NCI-H146 treated with DMSO at 0.1 percent for 48 hours (cell line): ENCODE measurements around the gene XXYLT1.

Source experiments
- DNase-seq: peaks from one replicate; lab custom pipeline; 2025; ENCODE audit not compliant: unreplicated experiment; lab: John Stamatoyannopoulos, UW

XXYLT1 gene

DNA sequence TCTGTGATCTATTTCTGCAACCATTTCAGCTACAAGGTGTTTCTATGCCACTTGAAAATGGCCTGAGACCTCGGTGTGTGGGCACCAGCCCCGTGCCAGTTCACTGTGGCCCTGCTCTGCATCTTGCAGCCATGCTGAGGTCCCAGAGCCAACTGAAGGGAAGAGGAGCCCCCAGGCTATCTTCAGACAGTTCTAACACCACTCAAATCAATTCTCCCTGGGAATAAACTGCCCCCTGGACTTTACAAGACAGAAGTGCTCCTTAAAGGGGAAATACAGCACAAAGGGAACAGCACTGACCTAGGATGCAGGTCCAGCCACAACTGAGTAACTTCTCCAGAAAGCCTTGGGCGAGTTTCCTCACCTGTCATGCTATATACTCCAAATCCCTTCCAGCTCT is 3.9 kb downstream of the XXYLT1 start:
- DNase-seq: no peak

GRCh38 chr3:195266428-195266827 is 4.5 kb downstream of the XXYLT1 start:
- DNase-seq: no peak

GRCh38 chr3:195265363-195265976 is 5.5 kb downstream of the XXYLT1 start:
- DNase-seq: no peak

GRCh38 chr3:195263925-195264600 is 6.9 kb downstream of the XXYLT1 start:
- no peak for DNase-seq

DNA sequence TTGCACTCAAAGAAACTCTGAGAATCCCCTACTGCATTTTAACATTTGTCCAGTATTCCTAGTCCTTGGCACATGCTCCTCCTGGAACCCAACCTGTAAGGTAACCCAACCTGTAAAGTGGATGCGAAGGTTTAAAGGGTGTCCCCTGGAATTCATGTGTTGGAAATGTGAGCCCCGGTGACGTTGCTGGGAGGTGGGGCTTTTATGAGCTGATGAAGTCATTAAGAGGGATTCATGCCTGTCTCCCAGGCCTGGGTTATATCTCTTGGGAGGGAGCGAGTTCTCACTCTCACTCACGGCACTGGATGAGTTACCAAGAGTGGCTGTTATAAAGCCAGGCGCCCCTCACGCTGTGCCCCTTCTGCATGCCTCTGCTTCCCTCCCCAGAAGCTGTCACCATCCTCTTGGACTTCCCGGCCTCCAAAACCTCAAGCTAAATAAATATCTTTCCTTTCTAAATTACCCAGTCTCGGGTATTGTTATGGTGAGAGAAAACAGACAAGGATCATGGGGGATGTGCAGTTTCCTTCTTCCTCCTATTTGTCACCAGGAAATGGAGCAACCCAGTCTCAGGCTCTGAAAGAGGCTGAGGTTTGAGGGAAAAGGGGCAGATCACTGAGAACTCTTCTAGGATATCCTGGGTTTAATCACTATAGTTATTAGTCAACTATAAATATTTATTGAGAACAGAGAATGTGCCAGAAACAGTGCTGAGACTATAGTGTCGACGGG is 7.6 kb downstream of the XXYLT1 start:
- no peak for DNase-seq

DNA sequence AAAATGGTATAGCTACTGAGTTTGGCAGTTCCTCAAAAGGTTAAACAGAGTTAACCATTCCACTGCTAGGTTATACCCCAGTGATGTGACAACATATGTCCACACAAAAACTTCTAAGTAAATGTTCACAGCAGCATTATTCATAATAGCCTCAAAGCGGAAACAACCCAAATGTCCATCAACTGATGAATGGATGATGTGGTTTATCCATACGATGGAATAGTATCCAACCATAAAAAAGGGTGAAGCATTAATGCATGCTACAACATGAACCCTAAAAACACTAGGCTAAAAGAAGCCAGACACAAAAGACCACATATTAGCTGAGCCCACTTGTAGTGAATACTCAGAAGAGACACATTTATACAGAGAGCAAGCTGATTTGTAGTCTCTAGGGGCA is 9.0 kb downstream of the XXYLT1 start:
- DNase-seq: no peak

DNA sequence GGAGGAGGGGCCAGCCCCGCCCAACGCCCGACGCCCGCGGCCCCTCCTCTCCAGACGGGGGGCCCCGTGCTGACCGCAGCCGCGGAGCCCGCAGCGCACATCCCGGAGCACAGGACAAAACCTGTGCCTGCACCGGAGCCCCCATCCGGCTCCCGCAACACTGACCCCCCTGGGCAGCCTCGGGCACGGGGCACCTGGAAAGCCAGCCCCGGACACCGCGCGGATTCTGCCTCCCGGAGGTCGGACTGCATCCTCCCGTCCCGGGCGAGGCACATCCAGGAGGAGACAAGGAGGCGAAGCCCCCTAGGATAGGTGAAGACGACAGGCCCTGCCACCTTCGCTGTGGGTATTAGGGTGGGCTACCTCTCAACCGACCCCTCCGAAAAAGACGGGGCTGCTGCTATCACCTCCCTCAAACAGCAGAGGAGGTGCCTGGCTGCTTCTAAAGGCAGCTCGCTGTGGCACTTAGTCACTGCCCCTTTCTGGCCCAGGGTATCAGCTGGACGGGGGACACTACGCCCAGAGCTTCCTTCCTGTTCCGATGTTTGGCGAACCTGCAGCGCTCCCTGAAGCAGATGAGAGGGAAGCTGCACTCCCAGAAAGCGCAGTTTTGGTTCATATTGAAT is 10.6 kb downstream of the XXYLT1 start:
- peak; percentile 76 for DNase-seq

GRCh38 chr3:195259475-195260279 is 11.3 kb downstream of the XXYLT1 start:
- DNase-seq: peak; percentile 85

DNA sequence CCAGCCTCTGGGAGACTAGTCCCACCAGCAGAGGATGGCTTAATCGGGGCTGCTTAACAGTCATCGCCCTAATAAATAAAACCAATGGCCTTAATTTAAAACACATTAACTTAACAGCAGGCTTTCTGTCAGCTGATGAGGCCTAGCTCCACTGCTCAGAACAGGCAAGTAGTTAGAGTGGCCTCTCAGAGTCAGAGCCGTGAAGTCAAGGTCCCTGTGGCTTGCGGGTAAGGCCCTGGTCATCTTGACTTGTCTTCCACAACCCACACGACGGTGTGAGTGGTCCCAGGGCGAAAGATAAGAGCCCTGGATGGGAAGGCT is 11.8 kb downstream of the XXYLT1 start:
- DNase-seq: no peak

DNA sequence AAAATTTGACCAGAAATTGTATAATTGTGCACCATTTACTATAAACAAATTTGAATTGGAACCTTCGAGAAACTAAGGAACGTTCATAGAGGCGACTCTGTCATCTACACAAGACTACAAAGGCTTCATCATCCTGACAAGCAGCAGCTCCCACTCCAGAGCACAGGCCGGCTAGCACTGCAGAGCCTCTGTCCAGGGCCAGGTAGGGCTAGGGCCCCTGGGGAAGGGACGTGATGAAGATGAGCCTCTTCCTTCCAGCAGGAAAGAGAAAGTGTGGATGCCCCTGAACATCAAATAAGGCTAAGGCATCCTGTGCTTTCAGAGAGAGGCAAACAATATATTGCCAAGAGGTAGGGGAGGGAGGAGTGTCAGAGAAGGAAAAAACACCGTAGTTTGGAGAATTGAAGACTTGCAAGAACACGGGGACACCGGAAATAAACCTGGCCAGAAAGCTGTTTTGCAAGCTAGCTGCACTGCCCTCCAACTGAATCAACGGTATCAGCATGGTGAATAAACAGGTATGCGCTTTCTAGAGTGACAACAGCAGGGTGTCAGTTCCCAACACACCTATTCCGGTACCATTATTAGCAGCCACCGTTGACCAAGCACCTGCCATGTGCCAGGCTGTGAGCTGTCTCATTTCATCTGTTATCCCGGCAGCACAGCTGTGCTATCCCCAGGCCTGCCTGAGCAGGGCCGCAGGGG is 12.4 kb downstream of the XXYLT1 start:
- DNase-seq: peak; percentile 27

DNA sequence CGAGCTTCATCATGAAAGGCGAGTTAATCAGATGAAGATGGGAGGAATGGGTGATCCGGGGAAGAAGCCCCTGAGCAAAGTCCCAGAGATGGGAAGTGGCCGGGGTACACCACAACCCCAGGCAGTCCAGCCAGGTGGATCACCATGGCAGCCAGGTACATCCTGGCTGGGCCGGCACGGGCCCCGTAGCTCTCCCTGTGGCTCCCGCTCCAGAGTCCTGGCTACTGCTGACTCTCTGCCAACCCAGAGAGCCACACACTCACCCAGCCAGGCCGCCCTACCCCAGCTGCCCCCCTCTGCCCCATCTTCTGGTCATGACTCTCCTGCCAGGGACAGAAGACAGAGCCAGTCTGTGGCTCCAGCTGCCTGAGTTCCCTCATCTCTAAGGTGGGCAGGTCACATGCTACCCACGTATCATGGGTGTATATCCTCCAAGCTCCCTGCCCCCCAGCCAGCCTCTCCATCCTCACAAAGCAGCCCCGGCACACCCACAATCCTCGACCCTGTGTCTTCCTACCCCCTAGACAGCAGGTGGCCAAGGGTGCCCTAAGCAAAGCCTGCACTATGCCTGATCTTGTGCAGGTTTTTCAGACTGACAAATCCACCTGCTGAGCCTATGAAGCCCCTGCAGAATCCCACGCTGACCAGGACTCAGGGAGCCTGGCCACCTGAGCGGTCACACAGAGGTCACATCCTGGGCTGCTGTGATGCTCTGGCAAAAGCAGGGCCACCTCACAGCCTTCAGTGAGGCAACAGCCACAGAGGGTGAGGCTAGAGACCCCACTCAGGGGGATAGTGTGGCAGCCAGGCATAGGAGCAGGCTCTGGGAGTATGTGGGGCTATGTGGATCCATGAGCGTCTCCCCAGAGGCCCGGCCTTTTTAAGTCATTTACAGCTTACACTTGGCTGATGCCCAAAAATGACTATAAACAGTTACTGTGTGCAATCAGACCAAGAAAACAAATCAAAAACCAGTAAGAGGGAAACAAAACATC is 13.2 kb downstream of the XXYLT1 start:
- DNase-seq: no peak

DNA sequence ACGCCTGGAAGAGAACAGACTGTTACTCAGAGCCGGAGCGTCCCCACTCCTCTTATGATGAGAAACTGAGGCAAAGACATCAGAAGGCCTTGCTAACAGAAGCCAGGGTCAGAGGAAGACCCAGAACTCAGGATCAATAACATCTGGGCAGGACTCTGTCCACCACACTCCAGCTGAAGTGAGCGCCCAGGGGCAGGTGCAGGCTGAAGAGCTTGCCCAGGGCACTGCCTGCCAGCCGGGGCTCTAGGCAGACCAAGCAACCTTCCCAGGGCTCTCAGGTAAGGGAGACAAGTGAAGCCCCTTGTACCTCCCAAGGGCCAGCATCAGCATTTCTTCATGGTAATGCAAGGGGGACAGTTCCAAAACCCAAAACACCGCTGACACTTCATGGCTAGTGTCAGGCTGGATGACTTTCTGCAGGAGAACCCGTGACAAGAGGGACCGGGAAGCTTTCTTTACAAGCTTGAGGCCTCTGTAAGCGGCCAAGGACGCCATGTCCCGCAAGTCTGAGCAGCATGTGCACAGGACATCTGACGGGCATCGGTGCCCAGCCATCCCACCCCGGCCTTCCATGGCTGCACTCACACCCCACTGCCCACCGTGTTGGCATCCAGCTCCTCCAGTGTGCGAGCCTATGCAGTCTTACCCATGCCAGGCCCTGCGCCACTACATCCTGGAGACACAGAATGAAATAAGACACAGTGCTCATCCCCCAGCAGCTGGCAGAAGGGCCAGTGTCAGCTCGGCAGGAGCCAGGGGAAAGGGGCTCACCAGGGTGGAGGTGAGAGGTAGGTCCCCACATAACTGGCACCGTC is 14.1 kb downstream of the XXYLT1 start:
- DNase-seq: no peak

DNA sequence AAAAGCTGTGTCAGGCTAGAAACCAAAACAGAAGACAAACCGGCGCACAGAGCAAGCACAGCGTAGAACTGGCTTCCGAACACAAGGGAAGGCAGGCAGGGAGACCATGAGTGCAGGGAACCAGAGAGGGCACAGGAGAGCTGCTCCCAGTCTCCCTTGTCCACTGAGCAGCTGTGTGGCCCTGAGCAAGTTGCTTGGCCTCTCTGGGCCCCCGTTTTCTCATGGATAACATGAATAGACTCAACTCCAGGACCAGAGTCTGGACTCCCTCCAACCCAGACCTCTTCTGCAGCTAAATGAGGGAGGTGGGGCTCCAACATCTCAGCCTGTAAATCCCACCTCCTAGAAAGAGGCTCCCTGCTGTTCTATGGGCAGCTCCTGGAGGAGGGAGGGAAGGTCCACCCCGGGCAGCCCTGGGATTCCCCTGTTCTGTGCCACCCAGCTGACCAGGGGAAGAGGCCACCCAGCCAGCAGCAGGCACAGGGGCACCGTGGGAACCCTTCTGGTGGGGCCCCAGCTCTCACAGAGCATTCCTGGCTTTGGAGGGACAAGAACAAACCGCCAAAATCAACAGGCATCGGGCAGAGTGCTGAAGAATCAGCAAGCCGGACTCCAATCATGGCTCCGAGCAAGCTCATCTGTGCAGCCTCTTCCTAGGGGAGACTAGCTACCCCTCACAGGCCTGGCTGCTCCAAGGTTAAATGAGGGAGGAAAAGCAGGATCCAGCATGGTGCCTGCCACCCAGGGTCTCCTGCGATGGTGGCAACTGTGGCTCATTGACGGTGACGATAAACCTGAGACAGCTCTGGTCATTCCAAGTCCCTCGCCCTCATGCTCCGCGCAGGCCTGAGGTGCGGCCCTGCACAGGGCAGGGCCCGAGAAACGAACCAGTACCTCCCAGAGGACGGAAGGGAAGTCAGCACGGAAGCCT is 15.1 kb downstream of the XXYLT1 start:
- no peak for DNase-seq

- DNase-seq: no peak
Measured at GRCh38 chr3:195255176-195255500, 15.8 kb downstream of the XXYLT1 start.

GRCh38 chr3:195254454-195255175 is 16.3 kb downstream of the XXYLT1 start:
- DNase-seq: no peak

DNA sequence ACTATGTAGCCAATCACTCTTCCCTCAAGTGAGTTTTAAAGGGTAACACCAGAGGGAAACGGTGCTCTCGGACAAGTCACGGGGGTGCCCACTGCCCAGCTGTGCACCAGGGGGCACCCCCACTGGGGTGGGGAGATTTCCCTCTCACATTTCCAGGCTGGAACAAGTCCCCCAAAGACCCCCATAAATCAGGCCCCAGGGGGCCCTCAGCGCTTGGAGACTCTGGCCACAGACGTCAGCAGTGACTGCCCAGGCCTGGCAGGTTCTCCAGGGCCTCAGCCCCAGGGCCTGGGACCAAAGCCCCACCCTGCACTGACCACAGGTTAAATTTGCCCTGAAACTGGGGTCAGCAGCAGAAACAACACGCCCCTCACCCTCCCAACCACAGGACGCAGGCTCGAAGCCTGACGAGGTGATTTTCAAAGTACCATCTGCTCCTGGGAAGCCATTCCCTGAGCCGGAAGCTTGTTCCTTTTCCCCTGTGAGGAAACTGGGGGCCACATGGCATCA is 17.0 kb downstream of the XXYLT1 start:
- DNase-seq: no peak
